Small intestine (tissue), 7 donors: Measurements from ENCODE around the gene CALHM1. TPM values are rescaled to one million over a fixed set of nuclear protein-coding genes. Genes with fewer than 3 reads are reported as not detected.

Source experiments
- DNase-seq, 2 donors: peaks; one replicate each; pipeline versions ENCODE4 v3.0.0 to v3.0.0-alpha.2; 2013
- FAIRE-seq: peaks from 2 replicates; lab custom pipeline; 2012; peaks lifted over from hg19 to GRCh38; lab: Jason Lieb, UNC
- H3K27ac ChIP-seq, 3 donors: one replicate each; pipeline ENCODE4 v1.5.1; 2013; ENCODE audit warnings: low read length in 2 of 3, mild to moderate bottlenecking in 2 of 3, control low read depth in 1 of 3, inconsistent platforms in 1 of 3, low read depth in 1 of 3, moderate library complexity in 1 of 3
- H3K27me3 ChIP-seq, 3 donors: one replicate each; pipeline ENCODE4 v1.6.1; 2013; ENCODE audit warnings: low read length in 3 of 3, inconsistent platforms in 1 of 3; ENCODE audit not compliant: control insufficient read depth in 3 of 3, insufficient read depth in 3 of 3
- H3K36me3 ChIP-seq, 3 donors: one replicate each; pipeline ENCODE4 v1.6.1; 2013; ENCODE audit warnings: low read length in 3 of 3, inconsistent platforms in 1 of 3, low read depth in 1 of 3, mild to moderate bottlenecking in 1 of 3, moderate library complexity in 1 of 3; ENCODE audit not compliant: control insufficient read depth in 3 of 3, insufficient read depth in 2 of 3
- H3K4me1 ChIP-seq, 3 donors: one replicate each; pipeline ENCODE4 v1.6.1; 2013; ENCODE audit warnings: low read length in 2 of 3, inconsistent platforms in 1 of 3, low read depth in 1 of 3, mild to moderate bottlenecking in 1 of 3, moderate library complexity in 1 of 3; ENCODE audit not compliant: control insufficient read depth in 3 of 3, insufficient read depth in 2 of 3
- H3K4me3 ChIP-seq, 3 donors: one replicate each; pipeline ENCODE4 v1.5.1; 2013; ENCODE audit warnings: low read length in 3 of 3, control low read depth in 1 of 3, inconsistent platforms in 1 of 3, low read depth in 1 of 3, mild to moderate bottlenecking in 1 of 3, moderate library complexity in 1 of 3
- H3K9me3 ChIP-seq, 2 donors: one replicate each; pipeline ENCODE4 v1.6.1; 2013; ENCODE audit warnings: low read depth in 1 of 2, low read length in 1 of 2; ENCODE audit not compliant: control insufficient read depth in 2 of 2, insufficient read depth in 1 of 2
- WGBS, 3 donors: extraction: QIAGEN DNeasy Blood & Tissue Kit; methylation state at CpG; one replicate each; pipeline ENCODE4 v1.1.7; 2013; 5-methylcytosine and 5-hydroxymethylcytosine counted together
- polyA plus RNA-seq, 4 donors: library from polyadenylated mRNA; stranded (reverse) in 3 of 4; unstranded in 1 of 4; fragments of 200-250 nt in 3 of 4; fragments of 120-200 nt in 1 of 4; gene quantifications; one replicate each; pipeline versions ENCODE4 v1.2.1 to v1.2.3, GENCODE V29; 2013
- donor health status: healthy with polysubstance abuse.
- donor health status: control.
- donor health status: control.
- donor health status: Bipolar disorder and iron deficiency.
- donor health status: healthy.

The CALHM1 gene
- polyA plus RNA-seq, 4 donors: 0.03 to 0.06 TPM; not detected in 2

GRCh38 chr10:103500481-103500880, 41.8 kb upstream of the CALHM1 start:
- Histone ChIP-seq H3K9me3 (no peaks in the 10 kb centered on the region), H3K4me3 (no peak overlapping the region), H3K27me3 (no peaks in the 10 kb centered on the region), H3K36me3 (no peaks in the 10 kb centered on the region), H3K4me1 (peaks cover 3 to 27% (median 10%) of the 10 kb centered on the region in 3 donors), H3K27ac (no peak overlapping the region)
- DNase-seq (no peak), FAIRE-seq (no peak)
- 57 to 71% (median 63%) methylated on average over 6 of the region's 6 CpGs for WGBS, 3 donors

DNA sequence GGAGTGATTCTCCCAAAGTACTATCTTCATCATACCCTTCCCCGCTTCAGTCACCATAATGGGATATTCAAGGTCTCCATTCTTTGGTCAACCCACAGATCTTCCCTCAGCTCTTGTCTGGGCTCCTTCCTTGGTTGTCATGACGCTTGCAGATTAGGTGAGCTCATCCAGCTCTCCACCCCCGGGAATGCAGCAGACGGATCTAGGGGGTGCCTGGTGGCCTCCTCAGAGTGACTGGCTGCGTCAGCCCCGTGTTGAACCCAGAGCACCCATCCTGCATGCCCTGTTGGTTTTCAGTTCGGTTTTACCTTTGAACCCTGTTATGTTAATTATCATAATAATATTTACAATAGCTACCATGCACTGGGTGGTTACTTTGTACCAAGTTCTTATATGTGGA, 41.2 kb upstream of the CALHM1 start:
- peak overlapping the region in 1 of 3 donors; percentile 21 for H3K27ac ChIP-seq
- no peak overlapping the region for H3K4me3 ChIP-seq
- H3K9me3 ChIP-seq: no peaks in the 10 kb centered on the region
- peaks cover 3 to 25% (median 10%) of the 10 kb centered on the region in 3 donors for H3K4me1 ChIP-seq
- FAIRE-seq (no peak), DNase-seq (peak; percentile 56 to 71)
- peaks cover 0 to 4% (median 0%) of the 10 kb centered on the region in 3 donors for H3K27me3 ChIP-seq
- 31 to 55% (median 39%) methylated on average over 7 of the region's 7 CpGs for WGBS, 3 donors
- H3K36me3 ChIP-seq: no peaks in the 10 kb centered on the region

DNA sequence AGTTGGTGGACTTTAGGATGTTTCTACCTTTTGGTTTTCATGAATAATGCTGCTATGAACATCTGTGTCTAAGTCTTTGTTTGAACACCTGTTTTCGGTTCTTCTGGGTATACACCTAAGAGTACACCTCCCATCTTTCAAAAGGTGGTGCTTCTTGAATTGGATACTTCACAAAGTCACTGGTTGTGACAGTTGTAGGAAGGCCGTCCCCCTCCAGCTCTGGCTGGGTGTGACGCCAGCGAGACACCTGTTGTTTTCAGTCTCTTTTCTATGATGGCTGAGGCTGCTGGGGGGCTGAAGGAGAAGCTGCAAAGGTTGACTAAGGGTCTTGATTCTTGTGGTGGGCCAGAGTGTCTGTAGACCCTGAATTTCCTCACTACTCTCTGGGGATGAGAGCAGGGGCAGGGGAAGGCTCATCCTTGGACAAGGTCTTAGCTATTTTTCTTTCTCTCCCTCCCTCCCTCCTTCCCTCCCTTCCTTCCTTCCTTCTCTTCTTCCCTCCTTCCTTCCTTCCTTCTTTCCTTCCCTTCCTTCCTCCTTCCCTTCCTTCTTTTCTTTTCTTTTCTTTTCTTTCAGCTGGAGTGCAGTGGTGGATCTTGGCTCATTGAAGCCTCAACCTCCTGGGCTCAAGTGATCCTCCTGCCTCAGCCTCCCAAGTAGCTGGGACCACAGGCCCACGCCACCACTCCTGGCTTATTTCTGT, 40.4 kb upstream of the CALHM1 start:
- H3K4me3 ChIP-seq: no peak overlapping the region
- H3K9me3 ChIP-seq: no peaks in the 10 kb centered on the region
- peaks cover 0 to 23% (median 8%) of the 10 kb centered on the region in 3 donors for H3K4me1 ChIP-seq
- 47 to 73% (median 49%) methylated on average over 5 of the region's 5 CpGs for WGBS, 3 donors
- H3K36me3 ChIP-seq: no peaks in the 10 kb centered on the region
- FAIRE-seq: no peak
- peak overlapping the region in 1 of 3 donors; percentile 21 for H3K27ac ChIP-seq
- peaks cover 0 to 9% (median 4%) of the 10 kb centered on the region in 3 donors for H3K27me3 ChIP-seq
- no peak for DNase-seq

DNA sequence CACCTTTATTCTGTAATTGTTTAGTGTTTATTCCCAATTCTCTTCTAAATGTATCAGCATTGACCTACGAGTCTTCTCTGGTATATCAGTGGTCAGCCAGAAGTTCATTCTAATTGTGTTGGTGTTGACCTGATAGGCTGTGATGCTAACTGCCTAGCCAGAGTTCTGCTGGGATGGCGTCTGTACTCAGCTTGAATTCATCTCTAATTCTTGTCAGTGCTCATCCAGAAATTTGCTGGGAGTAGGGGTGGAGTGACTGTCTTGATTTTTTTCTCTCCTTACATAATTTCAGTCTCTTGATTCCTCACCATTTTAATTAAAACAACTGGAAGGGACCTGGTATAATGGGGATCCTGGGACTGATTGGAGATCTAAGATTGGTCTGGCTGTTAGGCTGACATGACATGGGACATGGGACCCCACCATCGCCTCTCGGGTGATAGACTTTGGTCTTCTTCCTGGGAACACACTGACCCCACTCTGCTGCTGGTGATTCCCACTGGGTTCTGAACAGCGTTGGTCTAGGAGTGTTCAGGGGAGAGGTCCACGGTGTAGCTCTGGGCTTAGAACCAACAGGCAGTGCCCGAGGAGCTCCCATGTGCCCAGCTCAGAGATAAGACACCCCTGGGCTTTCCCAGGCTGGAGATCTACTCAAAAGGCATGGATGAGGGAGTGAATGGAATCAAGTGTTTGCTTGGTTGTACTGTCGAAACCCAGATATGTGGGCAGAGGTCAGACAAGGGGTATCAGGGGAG, 38.6 kb upstream of the CALHM1 start:
- WGBS, 3 donors: 85 to 89% (median 88%) methylated on average over 8 of the region's 8 CpGs
- Histone ChIP-seq H3K27me3 (peaks cover 0 to 14% (median 4%) of the 10 kb centered on the region in 3 donors), H3K4me3 (no peak overlapping the region), H3K27ac (no peak overlapping the region), H3K9me3 (no peaks in the 10 kb centered on the region), H3K36me3 (no peaks in the 10 kb centered on the region), H3K4me1 (peaks cover 0 to 31% (median 8%) of the 10 kb centered on the region in 3 donors)
- DNase-seq: no peak
- FAIRE-seq: no peak

GRCh38 chr10:103495321-103495720, 36.6 kb upstream of the CALHM1 start:
- no peak overlapping the region for H3K27ac ChIP-seq
- peaks cover 0 to 35% (median 2%) of the 10 kb centered on the region in 3 donors for H3K4me1 ChIP-seq
- H3K36me3 ChIP-seq: no peaks in the 10 kb centered on the region
- WGBS, 3 donors: 88 to 92% (median 89%) methylated on average over 3 of the region's 3 CpGs
- peaks cover 0 to 14% (median 4%) of the 10 kb centered on the region in 3 donors for H3K27me3 ChIP-seq
- no peak for DNase-seq
- no peak for FAIRE-seq
- no peak overlapping the region for H3K4me3 ChIP-seq
- H3K9me3 ChIP-seq: no peaks in the 10 kb centered on the region

DNA sequence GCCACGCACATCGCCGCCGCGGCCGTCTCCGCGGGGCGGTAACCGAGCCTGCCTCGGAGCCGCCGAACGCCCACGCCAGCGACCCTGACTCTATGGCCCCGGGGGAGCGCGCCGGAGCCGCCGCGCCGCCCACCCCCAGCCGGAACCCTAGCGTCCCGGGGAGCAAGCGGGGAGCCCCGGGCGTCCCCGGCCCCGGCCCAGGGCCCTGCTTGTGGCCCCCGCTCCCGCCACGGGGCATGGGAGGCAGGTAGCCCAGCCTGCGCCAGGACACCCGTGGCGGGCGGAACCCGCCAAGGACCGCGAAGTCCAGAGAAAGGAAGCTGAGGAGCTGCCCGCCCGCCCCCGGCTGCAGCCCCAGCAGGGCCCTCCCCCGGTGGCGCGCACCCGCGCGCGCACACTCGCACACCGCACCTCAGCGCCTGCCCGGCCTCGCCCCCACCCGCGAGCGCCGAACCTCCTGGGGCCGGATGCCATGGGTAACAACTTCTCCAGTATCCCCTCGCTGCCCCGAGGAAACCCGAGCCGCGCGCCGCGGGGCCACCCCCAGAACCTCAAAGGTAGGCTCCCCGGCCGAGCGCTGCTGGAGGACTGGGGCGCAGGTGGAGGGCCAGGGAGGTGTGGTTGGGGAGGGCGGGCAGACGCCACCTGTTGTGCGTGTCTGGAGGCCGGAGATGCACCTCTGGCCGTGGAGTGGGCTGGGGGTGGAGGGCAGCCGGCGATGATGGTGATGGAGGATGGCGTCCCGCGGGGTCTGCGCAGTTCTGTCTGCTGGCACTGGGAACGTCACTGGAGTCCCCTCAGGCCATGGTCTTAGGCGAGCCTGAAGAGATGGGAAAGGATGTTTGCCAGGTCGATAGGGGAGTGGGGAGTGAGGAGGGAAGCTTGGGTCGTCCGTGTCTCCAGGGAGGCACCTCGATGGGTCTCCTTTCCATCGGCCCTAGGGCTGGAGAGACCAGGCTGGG, 35.5 kb upstream of the CALHM1 start:
- no peak for FAIRE-seq
- WGBS, 3 donors: 1 to 4% (median 3%) methylated on average over 46 to 92 of the region's 92 CpGs
- peak overlapping the region; percentile 38 to 69 (median 62) for H3K4me3 ChIP-seq
- no peaks in the 10 kb centered on the region for H3K9me3 ChIP-seq
- peaks cover 0 to 14% (median 4%) of the 10 kb centered on the region in 3 donors for H3K27me3 ChIP-seq
- peak overlapping the region in 1 of 3 donors; percentile 50 for H3K27ac ChIP-seq
- DNase-seq: peak in 1 of 2 donors; percentile 74
- H3K36me3 ChIP-seq: no peaks in the 10 kb centered on the region
- H3K4me1 ChIP-seq: peaks cover 0 to 27% (median 0%) of the 10 kb centered on the region in 3 donors

GRCh38 chr10:103493362-103493915, 34.7 kb upstream of the CALHM1 start, which contains the start of gene NEURL1:
NEURL1 (plus strand) TSS chr10:103493705; CDS start chr10:103494388, 683 bp downstream.
- Histone ChIP-seq H3K9me3 (no peaks in the 10 kb centered on the region), H3K36me3 (no peaks in the 10 kb centered on the region), H3K27me3 (peaks cover 0 to 14% (median 4%) of the 10 kb centered on the region in 3 donors), H3K27ac (peak within 1 kb of the TSS in 1 of 3 donors; percentile 66), H3K4me1 (peaks cover 0 to 27% (median 0%) of the 10 kb centered on the region in 3 donors), H3K4me3 (peak within 1 kb of the TSS; percentile 38 to 69 (median 62))
- FAIRE-seq (no peak), DNase-seq (peak in 1 of 2 donors; percentile 73)
- WGBS, 3 donors: 2 to 3% (median 2%) methylated on average over 41 to 65 of the region's 65 CpGs
